Measurements from ENCODE around the gene ALK. TPM values are rescaled to one million over a fixed set of nuclear protein-coding genes. Genes with fewer than 3 reads are reported as not detected.
A peak's percentile ranks its signal among the peaks of the same experiment; 100 is the strongest.

The ALK gene
- total RNA-seq, 6 donors from 2014 or later: 0.17 to 2.1 (median 0.35) TPM

DNA sequence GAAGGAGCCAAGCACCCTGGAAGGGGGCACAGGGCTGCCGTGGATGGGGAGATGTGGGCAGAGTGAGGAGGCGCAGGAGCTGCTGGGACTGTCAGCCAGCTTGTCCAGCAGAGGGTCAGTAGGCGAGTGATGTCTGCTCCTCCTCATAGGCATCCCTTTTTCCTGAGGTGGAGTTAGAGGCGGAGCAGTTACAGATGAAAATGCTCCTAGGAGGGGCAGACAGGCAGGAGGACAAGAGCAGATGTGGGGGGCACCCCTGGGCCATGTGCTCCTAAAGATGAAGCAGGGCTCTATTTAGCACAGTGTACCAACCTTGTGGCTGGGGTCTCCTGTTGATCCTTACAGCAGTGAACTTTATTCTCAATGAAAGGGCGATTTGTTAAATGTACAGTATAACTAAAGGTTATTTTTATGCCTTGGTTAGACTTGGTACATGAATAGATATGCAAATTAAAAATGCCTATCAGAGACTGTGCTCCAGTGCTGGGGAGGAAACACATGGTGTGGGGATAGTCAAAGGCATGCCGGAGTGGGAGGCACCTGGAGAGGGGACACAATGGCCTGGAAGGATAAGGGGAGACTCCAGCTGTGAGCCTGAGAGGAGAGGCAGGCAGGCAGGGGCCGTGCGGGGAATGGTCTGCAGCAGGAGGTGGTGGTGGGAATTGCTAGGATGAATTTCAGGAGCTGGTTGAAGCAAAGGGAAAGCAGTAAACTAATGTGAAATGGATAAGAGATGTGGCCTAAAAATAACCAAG is 630.9 kb downstream of the ALK start:
- Histone ChIP-seq H3K27ac (no peak overlapping the region), H3K27me3 (no peaks in the 10 kb centered on the region), H3K36me3 (no peaks in the 10 kb centered on the region), H3K4me3 (no peak overlapping the region), H3K9me3 (no peaks in the 10 kb centered on the region), H3K4me1 (no peaks in the 10 kb centered on the region)
- ATAC-seq (ENCODE audit: low FRiP score in 2 of 2) (peak in 1 of 2 donors; percentile 19), DNase-seq (no peak)
- TF ChIP-seq EP300 (IDR thresholded peaks at IDR 0.05) (no peak), POLR2A (IDR thresholded peaks at IDR 0.05) (no peak), POLR2AphosphoS5 (IDR thresholded peaks at IDR 0.05) (no peak)
- TF ChIP-seq, protein P1, sequence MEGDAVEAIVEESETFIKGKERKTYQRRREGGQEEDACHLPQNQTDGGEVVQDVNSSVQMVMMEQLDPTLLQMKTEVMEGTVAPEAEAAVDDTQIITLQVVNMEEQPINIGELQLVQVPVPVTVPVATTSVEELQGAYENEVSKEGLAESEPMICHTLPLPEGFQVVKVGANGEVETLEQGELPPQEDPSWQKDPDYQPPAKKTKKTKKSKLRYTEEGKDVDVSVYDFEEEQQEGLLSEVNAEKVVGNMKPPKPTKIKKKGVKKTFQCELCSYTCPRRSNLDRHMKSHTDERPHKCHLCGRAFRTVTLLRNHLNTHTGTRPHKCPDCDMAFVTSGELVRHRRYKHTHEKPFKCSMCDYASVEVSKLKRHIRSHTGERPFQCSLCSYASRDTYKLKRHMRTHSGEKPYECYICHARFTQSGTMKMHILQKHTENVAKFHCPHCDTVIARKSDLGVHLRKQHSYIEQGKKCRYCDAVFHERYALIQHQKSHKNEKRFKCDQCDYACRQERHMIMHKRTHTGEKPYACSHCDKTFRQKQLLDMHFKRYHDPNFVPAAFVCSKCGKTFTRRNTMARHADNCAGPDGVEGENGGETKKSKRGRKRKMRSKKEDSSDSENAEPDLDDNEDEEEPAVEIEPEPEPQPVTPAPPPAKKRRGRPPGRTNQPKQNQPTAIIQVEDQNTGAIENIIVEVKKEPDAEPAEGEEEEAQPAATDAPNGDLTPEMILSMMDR (IDR thresholded peaks at IDR 0.05): no peak
- WGBS, 2 donors: 57 to 69% methylated on average over 8 of the region's 8 CpGs

DNA sequence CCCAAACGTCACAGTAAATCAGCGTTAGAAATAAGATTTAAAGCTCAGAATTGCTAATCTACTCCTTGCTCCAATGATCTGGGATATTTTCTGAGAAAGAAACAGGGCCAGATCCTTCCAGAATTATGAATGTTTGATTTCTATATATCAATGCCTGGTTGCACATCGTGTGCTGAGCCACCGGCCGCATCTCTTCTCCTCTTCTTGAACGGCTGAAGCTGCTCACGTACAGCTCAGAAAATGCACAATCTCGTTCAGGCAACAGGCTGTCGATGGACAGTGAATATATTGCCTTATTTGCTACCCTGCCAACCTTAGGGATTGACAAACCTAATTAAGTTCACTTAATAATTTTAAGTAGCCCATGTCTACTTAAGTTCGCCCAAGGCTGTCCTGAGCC is 636.7 kb downstream of the ALK start:
- 89% methylated on average over 10 of the region's 10 CpGs for WGBS, 2 donors

DNA sequence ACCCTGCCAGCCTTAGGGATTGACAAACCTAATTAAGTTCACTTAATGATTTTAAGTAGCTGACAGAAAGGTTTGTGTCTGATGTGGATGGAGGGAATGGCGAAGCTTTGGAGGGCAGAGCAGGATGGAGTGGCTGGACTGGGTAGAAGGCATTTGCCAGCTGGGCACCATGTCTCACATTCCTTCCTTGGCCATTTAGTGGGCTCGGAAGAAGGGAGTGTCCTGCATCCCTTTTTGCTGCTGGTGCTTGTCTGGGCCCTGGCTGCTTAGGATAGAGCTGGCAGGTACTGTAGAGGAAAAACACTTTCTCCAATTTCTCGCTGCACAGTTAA is 639.5 kb downstream of the ALK start:
- Histone ChIP-seq H3K9me3 (no peaks in the 10 kb centered on the region), H3K4me1 (no peaks in the 10 kb centered on the region), H3K4me3 (no peak overlapping the region), H3K27me3 (no peaks in the 10 kb centered on the region), H3K27ac (no peak overlapping the region), H3K36me3 (no peaks in the 10 kb centered on the region)
- TF ChIP-seq, protein P1 (IDR thresholded peaks at IDR 0.05): no peak
- TF ChIP-seq POLR2A (IDR thresholded peaks at IDR 0.05) (no peak), EP300 (IDR thresholded peaks at IDR 0.05) (no peak), POLR2AphosphoS5 (IDR thresholded peaks at IDR 0.05) (no peak)
- no peak for ATAC-seq (ENCODE audit: low FRiP score in 2 of 2)
- 81 to 87% methylated on average over 3 of the region's 3 CpGs for WGBS, 2 donors
- no peak for DNase-seq

More for the DNA sequence above, 636.7 kb downstream of the ALK start:
- DNase-seq (no peak), ATAC-seq (ENCODE audit: low FRiP score in 2 of 2) (no peak)
- Histone ChIP-seq H3K27ac (no peak overlapping the region), H3K4me1 (no peaks in the 10 kb centered on the region), H3K27me3 (no peaks in the 10 kb centered on the region), H3K4me3 (no peak overlapping the region), H3K36me3 (no peaks in the 10 kb centered on the region), H3K9me3 (no peaks in the 10 kb centered on the region)
- TF ChIP-seq POLR2AphosphoS5 (IDR thresholded peaks at IDR 0.05) (no peak), EP300 (IDR thresholded peaks at IDR 0.05) (no peak)

DNA sequence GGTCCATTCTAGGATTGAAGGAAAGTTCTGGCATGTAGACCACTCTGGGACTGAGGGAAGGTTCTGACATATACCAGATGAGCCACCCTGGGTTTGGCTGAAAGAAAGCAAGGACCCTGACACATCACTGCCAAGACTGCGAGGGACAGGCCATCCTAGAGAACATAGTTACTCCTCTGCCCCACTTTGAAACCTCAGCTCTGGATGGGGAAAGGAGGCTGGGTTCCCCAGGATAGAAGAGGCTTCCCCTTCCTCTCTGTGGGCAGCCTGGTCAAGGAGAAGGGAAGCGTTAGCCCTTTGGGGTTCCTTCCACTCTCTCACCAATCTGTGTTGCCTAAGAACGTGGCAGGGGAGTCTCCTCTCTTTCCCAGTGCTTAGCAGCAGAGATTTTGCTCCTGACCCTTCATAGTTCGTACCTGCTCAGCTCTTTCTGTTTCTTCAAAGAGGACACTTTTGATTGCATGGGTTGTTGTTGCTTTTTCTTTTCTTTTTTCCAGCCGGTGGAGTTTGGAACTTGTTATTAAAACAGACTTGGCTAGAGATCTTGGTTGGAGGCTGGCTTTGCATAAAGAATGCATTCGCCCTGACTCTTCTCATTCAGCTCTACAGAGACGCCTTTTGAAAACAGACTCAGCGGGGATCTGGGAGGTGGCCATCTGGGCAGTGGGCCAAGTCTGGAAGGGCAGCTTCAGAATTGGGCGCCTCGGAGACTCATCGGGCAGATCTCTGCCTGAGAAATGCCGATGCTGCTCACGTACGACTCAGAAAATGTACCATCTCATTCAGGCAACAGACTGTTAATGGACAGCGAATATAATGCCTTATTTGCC is 640.1 kb downstream of the ALK start:
- Histone ChIP-seq H3K27me3 (no peaks in the 10 kb centered on the region), H3K9me3 (no peaks in the 10 kb centered on the region), H3K27ac (no peak overlapping the region), H3K4me3 (no peak overlapping the region), H3K36me3 (no peaks in the 10 kb centered on the region), H3K4me1 (no peaks in the 10 kb centered on the region)
- WGBS, 2 donors: 52 to 56% methylated on average over 13 to 15 of the region's 15 CpGs
- TF ChIP-seq POLR2A (IDR thresholded peaks at IDR 0.05) (no peak), POLR2AphosphoS5 (IDR thresholded peaks at IDR 0.05) (no peak), EP300 (IDR thresholded peaks at IDR 0.05) (no peak)
- TF ChIP-seq, protein P1 (IDR thresholded peaks at IDR 0.05): no peak
- no peak for ATAC-seq (ENCODE audit: low FRiP score in 2 of 2)
- DNase-seq: no peak

DNA sequence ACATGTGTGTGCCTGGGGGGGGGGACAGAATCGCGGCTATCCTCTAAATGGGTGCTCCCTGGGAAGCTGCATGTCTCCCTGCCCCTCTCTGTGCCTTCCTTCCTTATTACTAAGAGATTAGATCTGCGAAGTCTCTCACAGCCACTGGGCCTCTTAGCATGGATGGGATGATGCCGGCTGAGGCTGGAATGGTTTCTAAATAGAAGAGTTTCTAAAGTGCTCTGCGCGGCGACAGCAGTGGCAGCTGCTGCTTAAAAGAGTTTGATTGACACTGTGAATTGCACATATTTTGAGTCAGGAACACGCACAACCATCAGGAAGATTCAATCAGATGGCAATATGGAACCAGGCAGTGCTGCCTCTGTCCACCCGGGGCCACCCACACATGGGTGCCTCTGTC is 642.4 kb downstream of the ALK start:
- ATAC-seq (ENCODE audit: low FRiP score in 2 of 2): no peak
- WGBS, 2 donors: 77 to 82% methylated on average over 9 of the region's 9 CpGs
- Histone ChIP-seq H3K9me3 (no peaks in the 10 kb centered on the region), H3K36me3 (no peaks in the 10 kb centered on the region), H3K27ac (no peak overlapping the region), H3K4me3 (no peak overlapping the region), H3K27me3 (no peaks in the 10 kb centered on the region), H3K4me1 (no peaks in the 10 kb centered on the region)
- no peak for DNase-seq
- TF ChIP-seq, protein P1 (IDR thresholded peaks at IDR 0.05): no peak
- TF ChIP-seq POLR2A (IDR thresholded peaks at IDR 0.05) (no peak), EP300 (IDR thresholded peaks at IDR 0.05) (no peak), POLR2AphosphoS5 (IDR thresholded peaks at IDR 0.05) (no peak)
